ENCODE data around the gene NSMCE1.

NSMCE1 gene, protein sequence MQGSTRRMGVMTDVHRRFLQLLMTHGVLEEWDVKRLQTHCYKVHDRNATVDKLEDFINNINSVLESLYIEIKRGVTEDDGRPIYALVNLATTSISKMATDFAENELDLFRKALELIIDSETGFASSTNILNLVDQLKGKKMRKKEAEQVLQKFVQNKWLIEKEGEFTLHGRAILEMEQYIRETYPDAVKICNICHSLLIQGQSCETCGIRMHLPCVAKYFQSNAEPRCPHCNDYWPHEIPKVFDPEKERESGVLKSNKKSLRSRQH

DNA sequence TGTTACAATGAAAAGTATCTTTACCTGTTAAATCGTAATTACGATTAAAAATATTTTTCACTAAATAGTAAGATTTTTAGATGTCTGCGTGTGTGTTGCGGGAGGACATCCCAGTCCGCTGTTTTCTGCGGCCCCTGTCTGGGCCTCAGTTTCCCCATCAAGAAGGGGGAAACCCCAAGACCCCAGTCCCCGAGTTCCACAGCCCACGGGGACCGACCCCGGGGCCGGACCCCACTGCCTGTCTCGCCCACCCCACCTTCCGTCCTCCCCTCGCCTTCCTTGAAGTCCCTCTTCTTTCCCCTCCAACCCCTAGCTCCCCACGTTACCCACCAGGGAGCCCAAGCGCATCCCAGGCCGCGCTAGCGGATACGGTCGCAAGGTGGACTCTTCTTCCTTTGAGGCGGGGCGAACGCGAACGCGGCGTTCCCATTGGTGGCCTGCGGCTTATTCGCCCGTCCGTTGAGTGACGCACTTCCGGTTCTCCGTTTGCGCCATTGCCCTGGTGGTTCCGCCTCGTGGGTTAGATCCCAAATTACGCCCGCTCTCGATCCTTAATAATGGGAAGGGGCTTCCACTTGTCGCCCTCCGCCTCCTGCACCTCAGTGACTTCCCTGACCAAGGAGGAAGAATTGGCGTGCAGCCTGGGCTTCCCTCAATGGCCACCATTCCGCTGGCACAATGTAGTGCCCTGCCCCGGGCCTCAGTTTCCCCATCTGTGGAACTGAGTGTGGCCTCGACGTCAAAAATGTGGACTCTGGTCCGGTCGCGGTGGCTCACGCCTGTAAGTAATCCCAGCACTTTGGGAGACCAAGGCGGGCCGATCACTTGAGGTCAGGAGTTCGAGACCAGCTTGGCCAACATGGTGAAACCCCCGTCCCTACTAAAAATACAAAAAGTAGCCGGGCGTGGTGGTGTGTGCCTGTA is at the start of gene NSMCE1:
TSS of gene NSMCE1 (minus strand) at position 397 of the 924 bp plus-strand sequence. CDS start 11,202 bp downstream, outside the sequence.
- peak; percentile 89 for DNase-seq

DNA sequence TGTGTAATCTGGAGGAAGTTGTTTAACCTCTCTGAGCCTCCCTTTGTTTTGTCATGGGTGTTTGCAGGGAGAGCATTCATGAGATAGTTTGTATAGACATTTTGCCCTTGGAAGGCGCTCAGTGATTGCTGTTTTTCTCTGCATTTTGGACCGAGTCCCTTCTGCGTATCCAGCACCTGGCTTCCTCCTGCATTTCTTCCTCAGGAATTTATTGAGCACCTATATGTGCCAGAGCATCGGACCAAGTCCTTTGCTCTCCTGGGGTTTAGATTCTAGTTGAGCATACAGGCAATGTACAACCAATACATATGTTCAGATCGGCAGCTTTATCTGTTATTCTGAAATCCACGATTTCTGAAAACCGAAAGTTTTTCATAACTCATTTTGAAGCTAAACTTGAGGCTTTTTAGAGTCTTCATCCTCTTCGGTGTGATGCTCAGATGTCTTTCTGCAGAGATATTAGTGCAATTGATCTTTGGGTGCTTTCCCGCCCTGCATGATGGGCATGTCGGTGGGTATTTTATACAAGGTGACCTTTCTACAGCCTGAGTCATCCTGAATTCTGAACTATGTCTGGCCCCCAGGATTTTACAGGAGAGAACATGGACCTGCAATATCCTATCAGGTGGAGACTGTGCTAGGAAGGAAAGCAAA is 49.3 kb upstream of the NSMCE1 start:
- DNase-seq, result no peak

DNA sequence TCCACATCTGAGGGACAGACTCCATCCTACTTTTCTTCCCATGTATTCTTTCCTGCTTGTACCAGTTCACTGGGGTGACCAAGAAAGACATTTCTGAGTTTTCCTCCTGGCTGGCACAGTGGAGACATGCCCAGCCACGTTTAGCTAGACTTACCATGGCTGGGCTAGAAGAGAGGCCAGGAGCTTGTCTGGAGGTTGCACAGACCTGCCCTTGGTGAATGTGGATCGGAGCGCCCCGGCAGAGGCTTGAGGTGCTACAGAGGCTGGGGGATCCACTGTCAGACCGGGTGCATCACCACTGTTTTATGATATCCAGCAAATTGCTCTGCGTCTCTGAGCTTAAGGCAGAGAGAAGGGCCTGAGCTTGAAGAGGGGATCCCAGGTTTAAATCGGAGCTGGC is 48.7 kb upstream of the NSMCE1 start:
- no peak for DNase-seq

DNA sequence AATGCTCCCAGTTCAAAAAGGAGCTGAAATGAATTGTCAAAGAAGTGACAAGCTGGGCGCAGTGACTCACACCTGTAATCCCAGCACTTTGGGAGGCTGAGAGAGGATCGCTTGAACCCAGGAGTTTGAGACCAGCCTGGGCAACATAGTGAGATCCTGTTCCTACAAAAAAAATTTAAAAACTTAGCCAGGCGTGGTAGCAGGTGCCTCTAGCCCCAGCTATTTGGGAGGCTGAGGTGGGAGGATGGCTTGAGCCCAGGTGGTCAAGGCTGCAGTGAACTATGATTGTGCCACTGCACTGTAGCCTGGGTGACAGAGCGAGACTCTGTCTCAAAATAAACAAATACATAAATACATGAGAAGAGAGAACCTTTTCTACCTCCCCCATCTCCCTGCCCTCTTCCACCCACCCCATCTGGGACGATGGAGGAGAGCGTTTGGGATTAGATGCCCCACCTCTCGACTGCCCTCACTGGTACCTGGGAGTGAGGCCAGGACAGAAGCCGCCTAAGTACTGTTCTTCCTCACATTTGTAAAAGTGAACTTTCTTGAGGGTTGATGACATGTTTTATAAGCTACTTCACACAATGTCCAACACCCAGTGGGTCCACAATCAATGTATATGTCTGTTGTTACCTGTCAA is 47.6 kb upstream of the NSMCE1 start:
- no peak for DNase-seq

DNA sequence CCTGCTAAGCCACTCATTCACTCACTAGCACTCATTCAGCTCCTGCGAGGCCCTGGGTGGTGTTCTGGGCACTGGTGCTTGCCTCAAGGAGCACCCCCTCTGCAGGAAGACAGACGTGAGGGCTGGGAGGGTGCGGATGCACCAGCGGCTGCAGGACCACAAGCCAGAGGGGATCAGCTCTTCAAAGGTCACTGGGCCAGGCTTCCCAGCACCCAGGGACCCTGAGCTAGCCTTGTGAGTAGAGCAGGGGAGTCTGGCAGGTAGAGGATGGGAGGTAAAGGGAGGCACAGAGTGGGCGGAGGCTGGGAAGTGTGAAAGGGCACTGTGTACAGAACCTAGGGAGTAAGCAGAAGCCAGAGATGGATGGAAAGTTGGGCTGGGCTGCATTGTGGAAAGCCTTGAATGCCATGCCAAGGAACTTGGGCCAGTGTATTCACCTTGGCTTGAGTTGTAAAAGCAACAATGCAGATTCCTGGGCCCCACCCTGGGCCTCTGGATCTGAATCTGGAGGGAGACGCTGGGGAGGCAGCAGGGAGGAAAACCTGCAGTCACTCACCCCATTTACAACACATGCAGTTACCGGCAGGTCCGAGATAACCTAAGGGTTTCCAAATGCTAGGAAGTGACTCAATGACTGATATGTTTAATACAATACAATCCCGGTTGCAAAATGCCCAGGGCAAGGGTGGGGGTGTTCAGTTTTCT is 46.9 kb upstream of the NSMCE1 start:
- no peak for DNase-seq

DNA sequence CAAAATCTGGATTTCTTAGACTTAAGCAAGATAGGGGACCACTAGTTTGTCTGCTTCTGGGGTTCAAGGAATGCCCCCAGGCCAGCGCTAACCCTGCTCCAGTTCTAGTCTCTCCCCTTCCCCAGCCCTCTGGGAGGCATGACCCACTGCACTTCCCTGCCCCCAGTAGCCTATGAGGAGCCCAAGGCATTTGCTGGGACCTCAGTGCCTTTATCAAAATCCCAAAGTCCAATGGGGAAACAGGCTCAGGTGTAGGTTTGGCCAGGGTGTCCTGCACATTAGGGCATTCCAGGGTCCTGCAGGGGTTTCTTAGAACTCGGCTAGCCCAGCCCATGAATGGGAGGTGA is 46.4 kb upstream of the NSMCE1 start:
- DNase-seq, result no peak

DNA sequence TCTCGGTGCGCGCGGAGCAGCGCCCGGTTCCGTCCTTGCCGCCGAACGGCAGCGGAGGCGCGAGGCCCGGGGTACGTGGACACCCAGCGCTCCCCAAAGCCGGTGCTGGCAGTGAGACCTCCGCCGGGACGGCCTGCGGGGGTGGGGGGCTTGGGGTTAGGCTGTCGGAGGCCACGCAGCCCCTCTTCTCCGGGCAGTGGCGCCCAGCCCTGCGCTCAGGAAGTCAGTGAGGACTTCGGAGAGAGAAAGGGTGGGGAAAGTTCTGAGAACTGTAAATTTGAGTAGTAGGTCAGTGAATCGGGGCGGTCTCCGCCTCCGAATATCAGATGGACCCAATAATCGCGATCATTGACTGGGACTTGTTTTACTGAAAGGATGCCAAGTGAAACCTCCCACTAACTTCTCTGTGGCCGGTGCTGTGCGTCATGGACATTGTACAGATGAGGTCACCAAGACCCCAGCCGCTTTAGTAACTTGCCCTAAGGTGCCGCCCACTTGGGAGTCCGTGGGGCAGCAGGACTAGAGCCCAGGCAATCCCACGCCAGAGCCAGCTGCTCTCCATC is 45.7 kb upstream of the NSMCE1 start:
- DNase-seq, result no peak

DNA sequence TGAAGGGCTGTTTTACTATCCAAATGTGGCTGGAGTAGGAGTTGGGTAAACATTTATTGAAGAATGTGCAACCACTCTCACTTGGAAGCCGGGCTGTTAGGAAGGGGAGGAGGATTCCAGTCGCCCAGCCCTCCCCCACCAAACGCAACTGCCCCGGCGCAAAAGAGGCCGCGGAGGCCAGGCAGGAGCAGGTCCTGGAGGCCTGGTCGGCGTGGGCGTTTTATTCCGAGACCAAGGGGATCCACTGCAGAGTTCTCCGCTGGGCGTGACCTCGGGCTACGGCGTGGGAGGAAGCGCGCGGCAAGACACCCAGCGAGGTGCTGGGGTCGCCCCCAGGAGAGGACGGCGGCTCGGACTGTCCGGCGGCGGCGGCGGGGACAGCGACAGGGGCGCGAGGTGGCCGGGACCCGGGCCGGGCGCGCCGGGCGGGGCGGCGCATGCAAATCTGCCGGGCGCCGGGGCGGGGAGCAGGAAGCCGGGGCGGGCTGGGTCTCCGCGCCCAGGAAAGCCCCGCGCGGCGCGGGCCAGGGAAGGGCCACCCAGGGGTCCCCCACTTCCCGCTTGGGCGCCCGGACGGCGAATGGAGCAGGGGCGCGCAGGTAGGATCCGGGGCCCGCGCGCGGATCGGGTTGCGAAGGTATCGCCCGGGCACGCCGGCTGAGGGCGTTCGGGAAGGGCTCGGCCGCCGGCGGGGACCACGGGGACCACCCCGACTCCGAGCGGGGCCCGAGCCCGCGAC is 45.0 kb upstream of the NSMCE1 start, which contains the start of gene IL4R:
TSS of gene IL4R (plus strand) at position 553 of the 739 bp plus-strand sequence. CDS start 26,230 bp downstream, outside the sequence.
- DNase-seq, result no peak

DNA sequence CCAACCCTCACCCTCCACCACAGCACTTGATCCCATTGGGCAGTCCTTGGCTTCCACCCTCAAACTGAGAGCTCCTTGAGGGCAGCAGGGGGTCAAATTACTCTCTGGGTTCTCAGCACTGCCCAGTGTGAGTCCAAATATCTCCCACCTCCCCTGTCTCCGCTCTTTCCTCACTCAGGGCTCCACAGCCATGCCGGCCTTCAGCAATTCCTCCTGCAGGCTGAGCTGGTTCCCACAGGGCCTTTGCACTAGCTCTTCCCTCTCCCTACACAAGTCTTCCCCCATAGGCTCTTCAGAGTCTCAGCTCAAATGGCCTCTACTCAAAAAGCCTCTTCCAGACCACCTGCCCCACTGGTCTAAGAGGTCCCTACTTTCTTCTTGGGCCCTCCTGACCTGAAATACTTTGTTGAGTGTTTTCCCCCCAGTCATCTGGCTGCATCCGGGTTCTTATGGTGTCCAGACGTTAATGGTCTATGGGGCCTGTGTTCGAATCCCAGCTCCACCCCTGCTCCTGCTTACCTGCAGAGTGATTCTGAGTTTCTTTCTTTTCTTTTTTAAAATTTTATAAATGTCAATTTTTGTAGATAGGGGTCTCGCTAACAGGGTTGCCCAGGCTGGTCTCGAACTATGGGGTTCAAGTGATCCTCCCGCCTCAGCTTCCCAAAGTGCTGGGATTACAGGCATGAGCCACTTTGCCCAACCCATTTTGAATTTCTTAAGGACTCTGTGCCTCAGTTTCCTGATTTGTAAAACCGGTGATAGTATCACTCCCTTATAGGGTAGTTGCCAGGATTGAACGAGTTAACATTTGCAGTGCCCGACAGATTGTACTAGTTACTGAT is 44.2 kb upstream of the NSMCE1 start:
- no peak for DNase-seq

DNA sequence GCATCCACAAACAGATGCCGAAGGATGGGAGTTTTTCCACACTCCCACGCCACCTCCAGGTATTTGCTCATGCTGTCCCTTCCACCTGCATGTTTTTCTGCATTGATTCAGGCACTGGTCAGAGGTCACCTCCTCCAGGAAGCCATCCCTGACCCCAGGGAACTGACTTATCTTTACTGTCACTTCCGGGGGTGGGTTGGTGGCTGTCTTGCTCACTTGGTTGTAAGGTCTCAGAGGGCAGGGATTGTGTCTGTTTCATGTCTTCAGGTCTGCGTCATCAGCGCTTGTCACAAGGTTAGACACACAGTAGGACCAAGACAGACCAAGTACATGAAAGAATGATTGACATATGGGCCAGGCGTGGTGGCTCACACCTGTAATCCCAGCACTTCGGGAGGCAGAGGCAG is 43.3 kb upstream of the NSMCE1 start:
- DNase-seq, result no peak

DNA sequence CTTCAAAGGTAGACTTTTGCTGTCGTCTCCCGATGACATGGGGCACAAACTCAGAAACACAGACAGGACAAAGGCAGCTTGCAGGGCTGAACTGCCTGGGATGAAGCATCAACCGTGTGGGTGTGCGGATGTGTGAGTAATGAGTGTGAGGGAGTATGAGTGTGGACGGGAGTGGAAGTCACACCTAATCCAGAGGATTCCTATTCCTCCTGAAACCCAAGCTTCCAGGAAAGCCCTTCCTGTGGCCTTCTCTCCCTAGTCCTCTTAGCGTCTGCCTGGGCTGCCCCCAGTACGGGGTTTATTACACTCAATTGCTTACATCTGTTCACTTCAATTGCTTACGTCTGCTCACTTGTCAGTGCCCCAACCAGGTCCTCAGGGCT is 42.9 kb upstream of the NSMCE1 start:
- DNase-seq, result no peak

DNA sequence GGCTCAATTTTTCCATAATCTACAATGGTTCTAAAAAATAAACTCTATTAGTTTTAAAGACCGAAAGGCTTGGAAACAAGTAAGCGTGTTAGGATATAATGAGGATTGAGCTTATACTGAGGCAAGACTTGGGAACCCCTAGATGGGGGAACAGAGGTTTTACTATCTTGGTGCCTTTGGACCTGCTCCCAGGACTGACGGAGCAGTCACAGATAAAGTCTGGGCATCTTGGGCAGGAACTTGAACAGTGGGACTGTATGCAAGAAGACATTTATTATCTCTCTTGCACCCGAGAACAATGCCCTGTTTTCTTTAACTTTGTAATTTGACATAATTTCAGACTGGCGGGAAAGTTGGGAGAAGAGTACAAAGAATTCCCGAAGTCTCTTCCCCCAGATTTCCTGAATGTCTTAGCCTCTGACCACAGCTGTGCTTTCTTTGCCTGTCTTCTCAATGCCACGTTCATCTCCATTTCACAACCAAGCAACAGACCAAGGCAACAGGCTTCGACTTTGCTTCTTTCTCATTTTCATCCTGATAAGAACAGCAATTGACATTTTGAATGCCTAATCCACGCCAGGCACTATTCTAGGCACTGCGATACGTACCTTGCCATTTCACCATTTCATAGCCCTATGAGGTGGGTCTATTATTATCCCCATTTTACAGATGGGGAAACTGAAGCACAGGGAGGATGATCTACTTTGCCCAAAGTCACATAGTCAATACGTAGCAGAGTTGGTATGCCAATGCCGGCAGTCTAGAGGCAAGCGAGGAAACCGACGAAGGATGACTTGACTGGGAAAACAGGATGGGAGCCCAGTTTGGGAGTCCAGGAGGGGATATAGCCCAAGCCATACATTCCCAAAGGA is 42.2 kb upstream of the NSMCE1 start:
- no peak for DNase-seq

DNA sequence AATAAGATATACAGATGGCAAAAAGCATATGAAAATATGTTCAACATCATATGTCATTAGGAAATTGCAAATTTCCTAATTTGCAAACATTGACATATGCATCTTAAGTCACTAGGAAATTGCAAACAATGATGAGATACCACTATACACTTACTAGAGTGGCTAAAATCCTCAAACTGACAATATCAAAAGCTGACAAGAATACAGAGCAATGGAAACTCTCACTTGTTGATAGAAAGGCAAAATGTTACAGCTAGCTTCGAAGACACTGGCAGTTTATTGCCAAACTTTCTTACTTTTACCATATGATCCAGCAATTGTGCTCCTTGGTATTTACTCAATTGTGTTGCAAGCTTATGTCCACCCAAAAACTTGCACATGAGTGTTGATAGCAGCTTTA is 40.2 kb upstream of the NSMCE1 start:
- DNase-seq, result no peak

DNA sequence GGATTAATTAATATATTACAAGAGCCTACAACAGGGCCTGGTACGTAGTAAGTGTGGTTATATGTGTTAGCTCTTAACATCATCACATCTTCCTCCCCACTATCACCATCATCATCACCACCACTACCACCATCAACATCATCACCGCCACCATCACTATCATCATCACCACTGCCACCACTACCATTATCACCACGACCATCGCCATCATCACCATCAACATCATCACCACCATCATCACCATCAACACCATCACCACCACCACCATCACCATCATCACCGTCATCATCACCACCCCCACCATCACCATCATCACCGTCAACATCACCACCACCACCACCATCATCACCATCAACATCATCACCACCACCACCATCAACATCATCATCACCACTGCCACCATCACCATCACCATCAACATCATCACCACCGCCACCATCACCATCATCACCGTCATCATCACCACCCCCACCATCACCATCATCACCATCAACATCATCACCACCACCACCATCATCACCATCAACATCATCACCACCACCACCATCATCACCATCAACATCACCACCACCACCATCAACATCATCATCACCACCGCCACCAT is 37.4 kb upstream of the NSMCE1 start:
- DNase-seq, result no peak

DNA sequence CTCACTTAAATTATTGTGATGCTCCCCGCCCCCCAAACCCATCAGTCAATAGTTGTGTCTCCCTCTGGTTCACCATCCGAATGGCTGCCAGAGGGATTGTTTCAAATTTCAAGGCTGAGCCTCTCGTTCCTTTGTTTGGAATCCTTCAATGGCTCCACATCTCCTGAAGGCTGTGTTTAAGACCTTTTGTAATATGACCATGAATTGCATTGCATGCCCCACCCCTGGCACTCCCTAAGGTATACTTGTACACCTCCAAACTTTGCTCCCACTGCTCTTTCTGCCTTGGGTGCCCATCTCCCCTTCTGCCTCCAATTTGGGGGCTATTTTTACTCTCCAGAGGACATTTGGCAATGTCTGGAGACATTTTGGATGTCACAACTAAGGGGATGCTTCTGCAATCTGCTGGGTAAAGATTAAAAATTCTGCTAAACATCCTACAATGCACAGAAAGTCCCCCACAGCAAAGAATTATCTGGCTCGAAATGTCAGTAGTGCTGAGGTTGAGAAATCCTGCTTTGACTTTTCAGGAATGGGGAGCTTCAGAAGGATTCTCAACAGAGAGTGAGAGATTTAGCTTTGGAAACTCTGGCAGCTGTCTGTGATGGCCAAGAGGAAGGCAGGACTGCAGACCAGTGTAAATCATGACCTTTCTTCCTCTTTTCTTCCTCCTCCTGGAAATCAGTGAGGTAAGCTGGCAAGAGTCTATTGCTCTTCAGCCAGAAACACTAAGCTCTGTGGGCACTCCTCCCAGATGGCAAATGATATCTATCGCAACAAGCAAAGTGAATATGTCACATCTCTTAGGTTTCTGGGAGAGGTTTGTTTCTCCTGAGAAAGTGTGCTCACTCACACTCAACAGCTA is 36.5 kb upstream of the NSMCE1 start:
- DNase-seq, result no peak

DNA sequence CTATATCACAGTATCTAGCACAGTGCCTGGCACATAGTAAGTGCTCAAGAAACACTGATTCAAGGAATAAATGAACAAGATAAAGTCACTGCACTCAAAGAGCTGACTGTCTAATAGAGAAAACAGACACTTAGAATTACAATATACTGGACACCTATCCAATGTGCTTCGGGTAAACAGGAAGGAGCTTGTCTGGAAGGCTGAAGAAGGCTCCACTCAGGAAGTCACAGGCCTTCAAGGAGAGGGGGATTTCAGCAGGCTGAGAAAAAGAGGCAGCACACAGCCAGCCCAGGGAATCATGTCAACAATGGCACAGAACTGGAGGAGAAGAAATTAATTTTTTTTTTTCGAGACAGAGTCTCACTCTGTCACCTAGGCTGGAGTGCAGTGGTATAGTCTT is 35.5 kb upstream of the NSMCE1 start:
- no peak for DNase-seq

DNA sequence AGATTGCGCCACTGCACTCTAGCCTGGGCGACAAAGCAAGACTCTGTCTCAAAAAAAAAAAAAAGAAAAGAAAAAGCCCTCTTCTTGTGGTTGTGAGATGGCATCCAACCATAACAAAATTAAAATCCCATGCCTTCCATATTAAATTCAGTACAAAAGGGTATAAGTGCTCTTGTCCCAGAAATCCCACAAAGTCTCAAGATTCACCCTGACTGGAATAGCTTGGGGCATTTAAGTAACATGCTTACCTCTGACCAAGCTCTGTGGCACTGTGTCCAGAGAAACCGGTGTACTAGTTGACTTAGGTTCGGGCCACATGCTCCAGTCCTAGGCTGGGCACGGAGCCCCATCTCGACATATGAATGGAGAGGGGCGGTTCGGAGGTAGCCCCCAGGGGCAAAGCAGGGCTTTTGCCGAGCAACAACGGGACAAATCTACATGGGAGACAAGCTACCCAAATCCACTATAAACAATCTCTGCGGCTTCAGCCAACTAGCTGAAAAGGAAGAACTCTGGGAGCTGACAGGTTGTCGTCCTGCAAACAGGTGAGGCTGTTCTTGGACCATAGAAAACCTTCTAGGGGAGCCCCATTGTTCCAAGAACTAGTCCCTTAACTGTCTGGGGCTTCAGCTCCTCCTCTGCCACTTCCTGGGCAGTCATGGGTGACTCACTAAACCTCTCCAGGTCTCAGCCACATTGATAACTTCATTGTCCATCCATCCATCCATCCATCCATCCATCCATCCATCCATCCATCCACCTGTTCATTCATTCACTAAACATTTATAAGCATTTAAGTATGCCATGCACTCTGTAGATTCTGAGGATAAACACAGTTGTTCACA is 34.9 kb upstream of the NSMCE1 start:
- no peak for DNase-seq

Measured in DMS 273 treated with DMSO at 0.1 percent for 48 hours (cell line).